GM23338 (cell line): ENCODE measurements around the gene GRID1. TPM values are rescaled to one million over a fixed set of nuclear protein-coding genes. Genes with fewer than 3 reads are reported as not detected.

Experiments used
- ATAC-seq: fragments of 200-7000 bp; cut with Tn5 transposase; 3 replicates; pipeline ENCODE4 v1.9.1; 2020
- DNase-seq: peaks from one replicate; pipeline ENCODE4 v3.0.0-alpha.2; 2015; ENCODE audit warnings: low spot score
- H2AFZ ChIP-seq: fragments of 200-600 bp; sonication (generic); 2 replicates; pipeline ENCODE4 v1.8.0; 2016; ENCODE audit warnings: antibody characterized with exemption, mild to moderate bottlenecking, moderate library complexity
- H3F3A ChIP-seq: fragments of 200-600 bp; sonication (generic); replicated peaks from 2 replicates; pipeline ENCODE4 v1.8.0; 2017; ENCODE audit warnings: antibody characterized with exemption, mixed run types, low read depth
- H3K27ac ChIP-seq: fragments of 200-600 bp; sonication (generic); 2 replicates; pipeline ENCODE4 v1.6.1; 2016; ENCODE audit warnings: low read depth
- H3K27me3 ChIP-seq: fragments of 200-600 bp; sonication (generic); 2 replicates; pipeline ENCODE4 v1.8.0; 2016; ENCODE audit warnings: mild to moderate bottlenecking, mixed run types, moderate library complexity; ENCODE audit not compliant: insufficient read depth
- H3K36me3 ChIP-seq: fragments of 200-600 bp; sonication (generic); 2 replicates; pipeline ENCODE4 v1.8.0; 2016; ENCODE audit warnings: mild to moderate bottlenecking; ENCODE audit not compliant: insufficient read depth
- H3K4me1 ChIP-seq: fragments of 200-600 bp; sonication (generic); 2 replicates; pipeline ENCODE4 v1.8.0; 2016; ENCODE audit warnings: mild to moderate bottlenecking, moderate library complexity; ENCODE audit not compliant: insufficient read depth
- H3K4me2 ChIP-seq: fragments of 200-600 bp; sonication (generic); 2 replicates; pipeline ENCODE4 v1.7.1; 2017; ENCODE audit warnings: mixed run types
- H3K4me3 ChIP-seq: fragments of 200-600 bp; sonication (generic); 2 replicates; pipeline ENCODE4 v1.6.1; 2016; ENCODE audit warnings: mixed run types
- H3K79me2 ChIP-seq: fragments of 200-600 bp; sonication (generic); replicated peaks from 2 replicates; pipeline ENCODE4 v1.8.0; 2017; ENCODE audit warnings: mild to moderate bottlenecking; ENCODE audit not compliant: insufficient read depth
- H3K9me2 ChIP-seq: fragments of 200-600 bp; sonication (generic); 2 replicates; pipeline ENCODE4 v1.8.0; 2017; ENCODE audit not compliant: insufficient read depth
- H4K20me1 ChIP-seq: fragments of 200-600 bp; sonication (generic); replicated peaks from 2 replicates; pipeline ENCODE4 v1.8.0; 2017; ENCODE audit warnings: mild to moderate bottlenecking; ENCODE audit not compliant: insufficient read depth
- H3K27ac Mint-ChIP-seq: 2 replicates; pipeline ENCODE4 v1.8.0; 2020; ENCODE audit warnings: inconsistent platforms, mild to moderate bottlenecking, moderate library complexity, mixed read lengths
- H3K27me3 Mint-ChIP-seq: 3 replicates; pipeline ENCODE4 v1.8.0; 2022; ENCODE audit warnings: low read depth, mild to moderate bottlenecking, moderate library complexity, mixed read lengths, inconsistent platforms; ENCODE audit not compliant: insufficient read depth, poor library complexity
- H3K36me3 Mint-ChIP-seq: 3 replicates; pipeline ENCODE4 v1.8.0; 2021; ENCODE audit warnings: low read depth, mild to moderate bottlenecking, inconsistent platforms, moderate library complexity, mixed read lengths
- H3K4me1 Mint-ChIP-seq: 3 replicates; pipeline ENCODE4 v1.8.0; 2020; ENCODE audit warnings: mild to moderate bottlenecking, inconsistent platforms, mixed read lengths
- H3K4me3 Mint-ChIP-seq: 3 replicates; pipeline ENCODE4 v1.8.0; 2021; ENCODE audit warnings: moderate library complexity, mild to moderate bottlenecking, inconsistent platforms, mixed read lengths
- H3K9me3 Mint-ChIP-seq: 3 replicates; pipeline ENCODE4 v1.8.0; 2020; ENCODE audit warnings: moderate library complexity, mild to moderate bottlenecking, inconsistent platforms, mixed read lengths
- CREB1 ChIP-seq: fragments of 250-450 bp; sonication (Bioruptor Pico); IDR thresholded peaks from 2 replicates; pipeline ENCODE4 v1.5.0; 2020; ENCODE audit warnings: low read depth, mild to moderate bottlenecking, moderate library complexity
- EZH2 ChIP-seq: fragments of 200-600 bp; sonication (generic); IDR thresholded peaks from one replicate; pipeline ENCODE4 v1.8.0; 2017; ENCODE audit warnings: antibody characterized with exemption, mild to moderate bottlenecking, low read depth; ENCODE audit not compliant: unreplicated experiment
- polyA plus RNA-seq: library from polyadenylated mRNA; unstranded; fragments of >200 nt; fragmentation: Nextera tagmentation; extraction: Ambion mirVana; gene quantifications from 2 replicates; pipeline ENCODE4 v1.2.1, GENCODE V29; 2016
- total RNA-seq: library from RNA; depleted of rRNA; stranded (reverse); fragments of >200 nt; shearing (Covaris generic); gene quantifications from 2 replicates; pipeline ENCODE4 v1.2.3, GENCODE V29; 2014
- TF ChIP-seq, protein P1 (sequence below), 2 experiments: fragments of 200-600 bp in 1 of 2; sonication (generic) in 1 of 2; conservative IDR thresholded peaks; 2 replicates each; pipeline versions ENCODE4 v1.5.1 to v1.6.1; 2016 to 2017; ENCODE audit warnings: antibody characterized with exemption in 2 of 2, low read depth in 2 of 2, mild to moderate bottlenecking in 2 of 2, moderate library complexity in 1 of 2
- TF ChIP-seq, protein P2 (sequence below): IDR thresholded peaks from one replicate; pipeline ENCODE4 v1.6.1; 2018; ENCODE audit warnings: antibody characterized with exemption; ENCODE audit not compliant: unreplicated experiment

Gene GRID1
- total and polyA plus RNA-seq, 2 experiments from 2014 or later: 0.14 to 0.15 TPM

DNA sequence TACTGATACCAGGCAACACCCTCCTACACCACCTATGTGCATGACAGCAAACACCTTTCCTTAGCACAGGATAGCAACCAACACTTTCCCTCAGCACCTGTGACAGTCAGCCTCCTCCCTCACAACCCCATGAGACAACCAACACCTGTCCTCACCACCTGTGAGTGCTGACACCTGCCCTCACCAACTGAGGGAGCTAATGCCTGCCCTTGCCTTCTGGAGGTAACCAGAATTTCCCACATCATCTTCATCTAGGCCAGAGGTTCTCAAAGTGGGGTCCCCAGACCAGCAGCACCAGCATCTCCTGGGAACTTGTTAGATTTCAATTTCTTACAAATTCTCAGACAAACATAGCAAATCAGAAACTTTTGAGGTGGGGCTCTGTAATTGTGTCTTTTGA lies 112.5 kb downstream of the GRID1 start:
- H3K4me3 ChIP-seq: no peak overlapping the region
- ATAC-seq: peak; percentile 24
- DNase-seq: no peak

GRCh38 chr10:86253091-86254072 lies 113.2 kb downstream of the GRID1 start:
- Histone ChIP-seq H3K4me1 (0 out of 2 replicates have a peak, but pooled peaks cover 9% of the 10 kb centered on the region), H3K79me2 (no peaks in the 10 kb centered on the region), H2AFZ (0 out of 2 replicates have a peak overlapping the region, but pooled peaks have one; percentile 52), H3K27ac (no peak overlapping the region), H3K36me3 (no peaks in the 10 kb centered on the region), H3K9me2 (no peaks in the 10 kb centered on the region), H3K27me3 (no peaks in the 10 kb centered on the region), H3F3A (no peaks in the 10 kb centered on the region), H4K20me1 (no peaks in the 10 kb centered on the region), H3K4me2 (no peak overlapping the region), H3K4me3 (no peak overlapping the region)
- DNase-seq: peak; percentile 61
- peak; percentile 84 for ATAC-seq
- H3K9me3 Mint-ChIP-seq: peaks cover 16% of the 10 kb centered on the region
- H3K4me1 Mint-ChIP-seq: peaks cover 14% of the 10 kb centered on the region
- no peak for TF ChIP-seq CREB1 (CRISPR knock-in tag)
- peak overlapping the region; percentile 3; the same call in 1 of the 2 replicates for H3K27ac Mint-ChIP-seq
- no peak overlapping the region for H3K4me3 Mint-ChIP-seq
- H3K27me3 Mint-ChIP-seq: peaks cover 7% of the 10 kb centered on the region
- H3K36me3 Mint-ChIP-seq: peaks cover 4% of the 10 kb centered on the region; the same call in 2 of the 3 replicates

More for the DNA sequence above, 112.5 kb downstream of the GRID1 start:
- 0 out of 2 replicates have a peak, but pooled peaks cover 9% of the 10 kb centered on the region for H3K4me1 ChIP-seq
- H3K36me3 Mint-ChIP-seq: peaks cover 4% of the 10 kb centered on the region; the same call in 2 of the 3 replicates
- H3K9me3 Mint-ChIP-seq: peaks cover 16% of the 10 kb centered on the region
- peaks cover 7% of the 10 kb centered on the region for H3K27me3 Mint-ChIP-seq
- H3K9me2 ChIP-seq: no peaks in the 10 kb centered on the region
- H3K27ac Mint-ChIP-seq: no peak overlapping the region
- no peaks in the 10 kb centered on the region for H3K79me2 ChIP-seq
- H3K27me3 ChIP-seq: no peaks in the 10 kb centered on the region
- no peak overlapping the region for H2AFZ ChIP-seq
- no peak overlapping the region for H3K4me2 ChIP-seq
- H3K4me1 Mint-ChIP-seq: peaks cover 14% of the 10 kb centered on the region
- H3F3A ChIP-seq: no peaks in the 10 kb centered on the region
- TF ChIP-seq, protein P1, sequence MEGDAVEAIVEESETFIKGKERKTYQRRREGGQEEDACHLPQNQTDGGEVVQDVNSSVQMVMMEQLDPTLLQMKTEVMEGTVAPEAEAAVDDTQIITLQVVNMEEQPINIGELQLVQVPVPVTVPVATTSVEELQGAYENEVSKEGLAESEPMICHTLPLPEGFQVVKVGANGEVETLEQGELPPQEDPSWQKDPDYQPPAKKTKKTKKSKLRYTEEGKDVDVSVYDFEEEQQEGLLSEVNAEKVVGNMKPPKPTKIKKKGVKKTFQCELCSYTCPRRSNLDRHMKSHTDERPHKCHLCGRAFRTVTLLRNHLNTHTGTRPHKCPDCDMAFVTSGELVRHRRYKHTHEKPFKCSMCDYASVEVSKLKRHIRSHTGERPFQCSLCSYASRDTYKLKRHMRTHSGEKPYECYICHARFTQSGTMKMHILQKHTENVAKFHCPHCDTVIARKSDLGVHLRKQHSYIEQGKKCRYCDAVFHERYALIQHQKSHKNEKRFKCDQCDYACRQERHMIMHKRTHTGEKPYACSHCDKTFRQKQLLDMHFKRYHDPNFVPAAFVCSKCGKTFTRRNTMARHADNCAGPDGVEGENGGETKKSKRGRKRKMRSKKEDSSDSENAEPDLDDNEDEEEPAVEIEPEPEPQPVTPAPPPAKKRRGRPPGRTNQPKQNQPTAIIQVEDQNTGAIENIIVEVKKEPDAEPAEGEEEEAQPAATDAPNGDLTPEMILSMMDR (conservative IDR thresholded peaks at IDR 0.05; ENCODE audit: low read depth in 2 of 2): peak in 1 of 2 experiments; percentile 17; a peak in 1 of 4 replicates
- TF ChIP-seq EZH2 (no peak), CREB1 (CRISPR knock-in tag) (no peak)
- TF ChIP-seq, protein P2, sequence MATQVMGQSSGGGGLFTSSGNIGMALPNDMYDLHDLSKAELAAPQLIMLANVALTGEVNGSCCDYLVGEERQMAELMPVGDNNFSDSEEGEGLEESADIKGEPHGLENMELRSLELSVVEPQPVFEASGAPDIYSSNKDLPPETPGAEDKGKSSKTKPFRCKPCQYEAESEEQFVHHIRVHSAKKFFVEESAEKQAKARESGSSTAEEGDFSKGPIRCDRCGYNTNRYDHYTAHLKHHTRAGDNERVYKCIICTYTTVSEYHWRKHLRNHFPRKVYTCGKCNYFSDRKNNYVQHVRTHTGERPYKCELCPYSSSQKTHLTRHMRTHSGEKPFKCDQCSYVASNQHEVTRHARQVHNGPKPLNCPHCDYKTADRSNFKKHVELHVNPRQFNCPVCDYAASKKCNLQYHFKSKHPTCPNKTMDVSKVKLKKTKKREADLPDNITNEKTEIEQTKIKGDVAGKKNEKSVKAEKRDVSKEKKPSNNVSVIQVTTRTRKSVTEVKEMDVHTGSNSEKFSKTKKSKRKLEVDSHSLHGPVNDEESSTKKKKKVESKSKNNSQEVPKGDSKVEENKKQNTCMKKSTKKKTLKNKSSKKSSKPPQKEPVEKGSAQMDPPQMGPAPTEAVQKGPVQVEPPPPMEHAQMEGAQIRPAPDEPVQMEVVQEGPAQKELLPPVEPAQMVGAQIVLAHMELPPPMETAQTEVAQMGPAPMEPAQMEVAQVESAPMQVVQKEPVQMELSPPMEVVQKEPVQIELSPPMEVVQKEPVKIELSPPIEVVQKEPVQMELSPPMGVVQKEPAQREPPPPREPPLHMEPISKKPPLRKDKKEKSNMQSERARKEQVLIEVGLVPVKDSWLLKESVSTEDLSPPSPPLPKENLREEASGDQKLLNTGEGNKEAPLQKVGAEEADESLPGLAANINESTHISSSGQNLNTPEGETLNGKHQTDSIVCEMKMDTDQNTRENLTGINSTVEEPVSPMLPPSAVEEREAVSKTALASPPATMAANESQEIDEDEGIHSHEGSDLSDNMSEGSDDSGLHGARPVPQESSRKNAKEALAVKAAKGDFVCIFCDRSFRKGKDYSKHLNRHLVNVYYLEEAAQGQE: no peak
- no peaks in the 10 kb centered on the region for H4K20me1 ChIP-seq
- no peak overlapping the region for H3K27ac ChIP-seq
- no peaks in the 10 kb centered on the region for H3K36me3 ChIP-seq
- H3K4me3 Mint-ChIP-seq: no peak overlapping the region
